ENCODE measurements around the gene AADACL4. TPM values are rescaled to one million over a fixed set of nuclear protein-coding genes. Genes with fewer than 3 reads are reported as not detected.

AADACL4 gene
- total and polyA plus RNA-seq, 2 of the 8 experiments (the other 6 are each of a cell fraction or from before 2014, with no cell fraction given): 0.08 TPM; not detected in 1

DNA sequence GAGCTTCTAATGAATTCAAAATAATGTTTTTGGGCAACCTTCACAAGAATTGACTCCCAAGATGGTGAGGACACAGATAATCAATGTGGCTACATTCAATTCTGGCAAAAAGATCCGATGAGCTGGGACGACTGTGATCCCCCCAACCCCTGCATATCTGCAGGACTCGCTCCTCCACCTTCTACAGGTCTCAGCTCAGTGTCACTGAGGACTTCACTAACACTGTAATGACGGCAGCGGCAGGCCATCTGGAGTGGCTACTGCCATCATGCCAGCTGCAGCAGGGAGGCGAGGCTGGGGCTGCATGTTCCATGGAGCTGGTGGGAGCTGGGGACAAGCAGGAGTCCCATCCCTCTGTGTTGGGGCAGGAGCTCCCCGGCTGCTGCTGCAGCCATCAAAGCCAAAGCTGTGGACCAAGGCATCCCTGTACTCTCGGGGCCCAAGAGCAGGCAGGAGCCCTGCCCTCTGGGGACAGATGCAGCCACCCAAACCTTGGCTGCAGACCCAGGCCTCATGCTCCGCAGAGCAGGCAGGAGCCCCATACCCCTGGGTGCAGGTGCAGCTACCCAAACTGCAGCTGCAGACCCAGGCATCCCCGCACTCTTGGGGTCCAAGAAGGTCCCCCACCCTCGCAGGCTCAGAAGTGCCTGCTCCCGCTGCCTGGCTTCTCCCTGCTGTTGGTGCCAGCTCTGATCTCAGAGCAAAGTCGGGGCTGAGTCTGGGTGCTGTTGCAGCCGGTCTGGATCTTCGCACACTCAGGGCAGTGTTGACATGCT is 13.7 kb upstream of the AADACL4 start (continued):
- no peak for TF ChIP-seq BRCA1 (IDR thresholded peaks at IDR 0.05; ENCODE audit: low read depth, low read length)
- TF ChIP-seq SP4 (IDR thresholded peaks at IDR 0.05; ENCODE audit: low read length): no peak
- no peak for TF ChIP-seq POLR2A (IDR thresholded peaks at IDR 0.05; ENCODE audit: control extremely low read depth in 1 of 2, low read depth in 2 of 2, low read length in 2 of 2)
- no peak for TF ChIP-seq RFX5 (IDR thresholded peaks at IDR 0.05; ENCODE audit: borderline replicate concordance, low read depth, low read length)
- TF ChIP-seq RXRA (IDR thresholded peaks at IDR 0.05; ENCODE audit: insufficient read depth, low read depth, low read length): no peak
- no peak for TF ChIP-seq RBBP5 (IDR thresholded peaks at IDR 0.05; ENCODE audit: borderline replicate concordance, low read depth, low read length)
- TF ChIP-seq, protein P1, sequence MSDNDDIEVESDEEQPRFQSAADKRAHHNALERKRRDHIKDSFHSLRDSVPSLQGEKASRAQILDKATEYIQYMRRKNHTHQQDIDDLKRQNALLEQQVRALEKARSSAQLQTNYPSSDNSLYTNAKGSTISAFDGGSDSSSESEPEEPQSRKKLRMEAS (IDR thresholded peaks at IDR 0.05): no peak
- TF ChIP-seq CREB1 (IDR thresholded peaks at IDR 0.05): no peak
- no peak for TF ChIP-seq KDM1A (IDR thresholded peaks at IDR 0.05; ENCODE audit: borderline replicate concordance, low read length)

Measured in H1 (cell line).